ENCODE measurements around the gene CDX2.

DNA sequence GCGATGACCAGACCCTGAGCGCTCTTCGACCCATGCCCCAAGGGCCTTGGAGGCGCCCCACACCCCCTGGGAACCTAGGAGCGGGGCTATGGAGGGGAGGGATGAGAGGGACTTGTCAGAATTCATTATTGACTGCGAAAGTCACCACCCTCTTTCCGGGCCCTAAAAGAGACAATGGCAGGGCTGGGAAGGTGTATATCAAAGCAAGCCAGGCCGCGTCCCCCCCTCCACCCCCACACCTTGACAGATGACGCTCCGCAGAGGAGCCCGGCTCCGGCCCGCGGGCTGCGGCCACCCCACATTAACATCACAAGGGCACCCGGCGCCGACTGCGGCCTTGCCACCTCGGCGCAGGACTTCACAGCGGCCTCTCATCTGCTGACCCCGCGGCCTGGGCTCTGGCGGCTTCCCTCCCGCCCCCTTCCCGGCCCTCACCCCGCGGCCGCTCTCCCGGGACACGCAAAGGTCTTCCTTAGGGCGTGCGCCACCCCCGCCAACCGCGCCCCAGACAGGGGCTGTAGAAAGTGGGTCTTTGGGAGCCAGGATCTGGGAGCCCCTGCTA, 2.4 kb downstream of the CDX2 start:
- TF ChIP-seq CTCF (IDR thresholded peaks at IDR 0.05; ENCODE audit: poor library complexity) (no peak), EZH2phosphoT487 (IDR thresholded peaks at IDR 0.05; ENCODE audit: low read depth, severe bottlenecking, unreplicated experiment) (peak; percentile 34)
